Mesothelial cell of epicardium (in vitro differentiated cells): ENCODE measurements around the gene TSPAN16. TPM values are rescaled to one million over a fixed set of nuclear protein-coding genes. Genes with fewer than 3 reads are reported as not detected.
"Not testable (repeated sequence)": the region's sequence is repeated elsewhere in the genome, so short reads cannot be mapped to it uniquely, and the experiment has no call there.

Experiments
- DNase-seq, 2 experiments: peaks; one replicate each; pipeline ENCODE4 v3.0.0; 2021; ENCODE audit warnings: low spot score in 2 of 2; ENCODE audit not compliant: unreplicated experiment in 2 of 2
- H3K27ac Mint-ChIP-seq: 2 replicates; pipeline ENCODE4 v1.8.0; 2021; ENCODE audit warnings: mixed read lengths
- H3K27me3 Mint-ChIP-seq: 2 replicates; pipeline ENCODE4 v1.8.0; 2021; ENCODE audit warnings: low read depth, mixed read lengths
- H3K36me3 Mint-ChIP-seq: 2 replicates; pipeline ENCODE4 v1.8.0; 2021; ENCODE audit warnings: mixed read lengths
- H3K4me1 Mint-ChIP-seq: 2 replicates; pipeline ENCODE4 v1.8.0; 2021; ENCODE audit warnings: mixed read lengths
- H3K4me3 Mint-ChIP-seq: 2 replicates; pipeline ENCODE4 v1.8.0; 2021; ENCODE audit warnings: mild to moderate bottlenecking, moderate library complexity, mixed read lengths
- H3K9me3 Mint-ChIP-seq: 2 replicates; pipeline ENCODE4 v1.8.0; 2021; ENCODE audit warnings: mixed read lengths
- CTCF ChIP-seq: fragments of 200-600 bp; sonication (generic); IDR thresholded peaks from one replicate; pipeline ENCODE4 v1.5.0; 2021; ENCODE audit warnings: antibody characterized with exemption; ENCODE audit not compliant: unreplicated experiment
- total RNA-seq: library from RNA; stranded (reverse); gene quantifications from 3 replicates; pipeline ENCODE4 v1.2.1, GENCODE V29; 2021

The TSPAN16 gene
- total RNA-seq, 1 donor from 2014 or later, result not detected

- no peak overlapping the region for H3K4me3 Mint-ChIP-seq
- DNase-seq, result no peak
- no peak overlapping the region for H3K27ac Mint-ChIP-seq
- H3K36me3 Mint-ChIP-seq, result no peaks in the 10 kb centered on the region
- peaks cover 13% of the 10 kb centered on the region for H3K27me3 Mint-ChIP-seq
- peaks cover 3% of the 10 kb centered on the region for H3K4me1 Mint-ChIP-seq
- peaks cover 4% of the 10 kb centered on the region for H3K9me3 Mint-ChIP-seq
- TF ChIP-seq CTCF, result no peak
Measured at GRCh38 chr19:11299946-11300810, 4.2 kb downstream of the TSPAN16 start.

GRCh38 chr19:11300811-11301120, 4.8 kb downstream of the TSPAN16 start:
- Mint-ChIP-seq H3K9me3 (peaks cover 4% of the 10 kb centered on the region), H3K27me3 (peaks cover 13% of the 10 kb centered on the region), H3K36me3 (no peaks in the 10 kb centered on the region), H3K4me1 (peaks cover 3% of the 10 kb centered on the region), H3K4me3 (no peak overlapping the region), H3K27ac (no peak overlapping the region)
- TF ChIP-seq CTCF, result no peak
- no peak for DNase-seq

GRCh38 chr19:11304936-11305335, 9.0 kb downstream of the TSPAN16 start:
- no peak for TF ChIP-seq CTCF
- peaks cover 4% of the 10 kb centered on the region for H3K9me3 Mint-ChIP-seq
- H3K27ac Mint-ChIP-seq, result no peak overlapping the region
- H3K4me1 Mint-ChIP-seq, result no peaks in the 10 kb centered on the region
- no peak for DNase-seq
- H3K4me3 Mint-ChIP-seq, result no peak overlapping the region
- H3K27me3 Mint-ChIP-seq, result peaks cover 18% of the 10 kb centered on the region
- no peaks in the 10 kb centered on the region for H3K36me3 Mint-ChIP-seq

GRCh38 chr19:11306337-11306736, 10.4 kb downstream of the TSPAN16 start:
- Mint-ChIP-seq H3K27me3 (peaks cover 10% of the 10 kb centered on the region), H3K27ac (no peak overlapping the region), H3K4me3 (no peak overlapping the region), H3K4me1 (no peaks in the 10 kb centered on the region), H3K9me3 (no peaks in the 10 kb centered on the region), H3K36me3 (no peaks in the 10 kb centered on the region)
- no peak for DNase-seq
- TF ChIP-seq CTCF, result no peak

GRCh38 chr19:11320278-11320995, 24.5 kb downstream of the TSPAN16 start:
- H3K4me1 Mint-ChIP-seq, result peaks cover 36% of the 10 kb centered on the region
- H3K9me3 Mint-ChIP-seq, H3K36me3 Mint-ChIP-seq, DNase-seq, H3K4me3 Mint-ChIP-seq, H3K27ac Mint-ChIP-seq, H3K27me3 Mint-ChIP-seq: not testable (repeated sequence)
